ENCODE measurements around the gene TWF2. TPM values are rescaled to one million over a fixed set of nuclear protein-coding genes. Genes with fewer than 3 reads are reported as not detected.

The TWF2 gene
- total and polyA plus RNA-seq, 2 of the 13 experiments (the other 11 are each of a cell fraction or from before 2014, with no cell fraction given): 45.5 to 108 TPM

- TF ChIP-seq ETS1 (CRISPR knock-in tag; IDR thresholded peaks at IDR 0.05) (peak; percentile 93; the same call in 1 of the 2 replicates), XRCC5 (optimal IDR thresholded peaks at IDR 0.05; ENCODE audit: low read length) (no peak), YEATS4 (CRISPR knock-in tag; IDR thresholded peaks at IDR 0.05; ENCODE audit: borderline replicate concordance) (peak; percentile 56; the same call in 1 of the 2 replicates), NFKB2 (CRISPR knock-in tag; IDR thresholded peaks at IDR 0.05; ENCODE audit: borderline replicate concordance) (peak; percentile 61; the same call in 1 of the 2 replicates), ZNF670 (CRISPR knock-in tag; IDR thresholded peaks at IDR 0.05; ENCODE audit: borderline replicate concordance) (no peak), ZFP36L1 (CRISPR knock-in tag; IDR thresholded peaks at IDR 0.05) (peak; percentile 80; the same call in 1 of the 2 replicates), TBP (CRISPR knock-in tag; IDR thresholded peaks at IDR 0.05) (no peak), ZNF382 (CRISPR knock-in tag; IDR thresholded peaks at IDR 0.05; ENCODE audit: borderline replicate concordance) (no peak), DPF2 (CRISPR knock-in tag; IDR thresholded peaks at IDR 0.05; ENCODE audit: borderline replicate concordance, low read depth) (no peak), FOXM1 (CRISPR knock-in tag; IDR thresholded peaks at IDR 0.05) (0 out of 2 replicates have a peak, but pooled peaks have one; percentile 47), ZHX1 (CRISPR knock-in tag; IDR thresholded peaks at IDR 0.05; ENCODE audit: low read depth) (no peak), TGIF2 (CRISPR knock-in tag; IDR thresholded peaks at IDR 0.05) (0 out of 2 replicates have a peak, but pooled peaks have one; percentile 33), PHF21A (CRISPR knock-in tag; IDR thresholded peaks at IDR 0.05) (no peak), ZNF615 (CRISPR knock-in tag; IDR thresholded peaks at IDR 0.05; ENCODE audit: borderline replicate concordance) (no peak), MEF2D (CRISPR knock-in tag; IDR thresholded peaks at IDR 0.05) (no peak), ZSCAN20 (CRISPR knock-in tag; IDR thresholded peaks at IDR 0.05; ENCODE audit: borderline replicate concordance) (0 out of 2 replicates have a peak, but pooled peaks have one; percentile 81), MAX (IDR thresholded peaks at IDR 0.05) (peak; percentile 93), CEBPZ (IDR thresholded peaks at IDR 0.05; ENCODE audit: low read length) (no peak), STAT5B (CRISPR knock-in tag; IDR thresholded peaks at IDR 0.05) (no peak)
- TF ChIP-seq, protein P1, sequence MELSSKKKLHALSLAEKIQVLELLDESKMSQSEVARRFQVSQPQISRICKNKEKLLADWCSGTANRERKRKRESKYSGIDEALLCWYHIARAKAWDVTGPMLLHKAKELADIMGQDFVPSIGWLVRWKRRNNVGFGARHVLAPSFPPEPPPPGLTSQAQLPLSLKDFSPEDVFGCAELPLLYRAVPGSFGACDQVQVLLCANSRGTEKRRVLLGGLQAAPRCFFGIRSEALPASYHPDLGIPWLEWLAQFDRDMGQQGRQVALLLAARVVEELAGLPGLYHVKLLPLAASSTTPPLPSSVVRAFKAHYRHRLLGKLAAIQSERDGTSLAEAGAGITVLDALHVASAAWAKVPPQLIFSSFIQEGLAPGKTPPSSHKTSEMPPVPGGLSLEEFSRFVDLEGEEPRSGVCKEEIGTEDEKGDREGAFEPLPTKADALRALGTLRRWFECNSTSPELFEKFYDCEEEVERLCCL (CRISPR knock-in tag; IDR thresholded peaks at IDR 0.05; ENCODE audit: borderline replicate concordance): no peak
Measured at GRCh38 chr3:52245322-52246263, 6.6 kb upstream of the TWF2 start, which contains the start of gene PPM1M (continued).
